K562 (cell line): Measurements from ENCODE around the gene FCRL4. TPM values are rescaled to one million over a fixed set of nuclear protein-coding genes. Genes with fewer than 3 reads are reported as not detected.

Source experiments
- ATAC-seq: fragments of 200-7000 bp; cut with Tn5 transposase; 3 replicates; pipeline ENCODE4 v1.9.1; 2020; ENCODE audit warnings: moderate library complexity
- BruUV-seq: library from RNA; stranded (reverse); fragments of 400-500 nt; replicated peaks from 2 replicates; lab custom pipeline; 2021; lab: Mats Ljungman, UMichigan
- CTCF ChIA-PET: fragments of 300-600 bp; formaldehyde crosslinking; extraction: SDS; loops from one replicate; lab custom pipeline; 2021; ENCODE audit warnings: low intra/inter-chr PET ratio; lab: Yijun Ruan, JAX
- POLR2A ChIA-PET: fragments of 300-600, 350-650 bp; sonication (Branson Sonifier 250); formaldehyde crosslinking; extraction: SDS; loops from one replicate; lab custom pipeline; 2021; ENCODE audit warnings: antibody characterized with exemption, inconsistent platforms; lab: Yijun Ruan, JAX
- DNase-seq, 4 experiments: peaks; one replicate each; pipeline versions ENCODE4 v3.0.0 to v3.0.0-alpha.2; 2011 to 2018; ENCODE audit warnings: low spot score in 3 of 4, mixed read lengths in 3 of 4; ENCODE audit errors: extremely low read depth in 1 of 4
- FAIRE-seq: peaks from 2 replicates; lab custom pipeline; 2011; peaks lifted over from hg19 to GRCh38; lab: Jason Lieb, UNC
- H2AFZ ChIP-seq: 2 replicates; pipeline ENCODE4 v1.6.0; 2011; ENCODE audit warnings: low read depth, low read length, control low read depth, inconsistent platforms
- H3K27ac ChIP-seq: fragments of 200-600 bp; 3 replicates; pipeline ENCODE4 v1.8.0; 2011; ENCODE audit warnings: low read depth, mild to moderate bottlenecking, control low read depth, inconsistent platforms, low read length, moderate library complexity, mixed read lengths; ENCODE audit errors: extremely low read depth
- H3K27me3 ChIP-seq, 2 experiments: fragments of 300-600 bp in 1 of 2; 2 replicates in 1 of 2; 3 replicates in 1 of 2; pipeline versions ENCODE4 v1.6.0 to v1.8.0; 2011; ENCODE audit warnings: inconsistent platforms in 2 of 2, low read length in 2 of 2, mild to moderate bottlenecking in 1 of 2, mixed read lengths in 1 of 2, moderate library complexity in 1 of 2; ENCODE audit not compliant: control insufficient read depth in 2 of 2, insufficient read depth in 2 of 2
- H3K36me3 ChIP-seq: fragments of 300-600 bp; 3 replicates; pipeline ENCODE4 v1.8.0; 2011; ENCODE audit warnings: mild to moderate bottlenecking, low read length, inconsistent platforms; ENCODE audit not compliant: control insufficient read depth, insufficient read depth
- H3K4me1 ChIP-seq, 2 experiments: fragments of 200-600 bp in 1 of 2; replicated peaks in 1 of 2; 2 replicates in 1 of 2; 3 replicates in 1 of 2; pipeline versions ENCODE4 v1.5.1 to v1.8.0; 2011; ENCODE audit warnings: inconsistent platforms in 2 of 2, low read length in 2 of 2, mild to moderate bottlenecking in 1 of 2, mixed read lengths in 1 of 2, moderate library complexity in 1 of 2; ENCODE audit not compliant: control insufficient read depth in 2 of 2, insufficient read depth in 2 of 2
- H3K4me2 ChIP-seq: 2 replicates; pipeline ENCODE4 v1.6.1; 2011; ENCODE audit warnings: low read length, control low read depth, inconsistent platforms, mixed read lengths; ENCODE audit not compliant: insufficient read depth
- H3K4me3 ChIP-seq: fragments of 200-600 bp; sonication (generic), shearing (Covaris generic); 2 replicates; pipeline ENCODE4 v1.5.1; 2016; ENCODE audit warnings: control low read depth, inconsistent platforms
- H3K79me2 ChIP-seq: fragments of 200-600 bp; 3 replicates; pipeline ENCODE4 v1.8.0; 2011; ENCODE audit warnings: low read length, inconsistent platforms; ENCODE audit not compliant: control insufficient read depth, insufficient read depth
- H3K9ac ChIP-seq, 2 experiments: 2 replicates each; pipeline versions ENCODE4 v1.6.0 to v1.6.1; 2011; ENCODE audit warnings: low read depth in 2 of 2, low read length in 2 of 2, control low read depth in 1 of 2, inconsistent platforms in 1 of 2, mild to moderate bottlenecking in 1 of 2, mixed read lengths in 1 of 2; ENCODE audit not compliant: insufficient read depth in 1 of 2
- H3K9me1 ChIP-seq: one replicate; pipeline ENCODE4 v1.6.0; 2011; ENCODE audit warnings: inconsistent platforms, mild to moderate bottlenecking, low read length, moderate library complexity; ENCODE audit not compliant: control insufficient read depth, insufficient read depth
- H3K9me3 ChIP-seq: replicated peaks from 2 replicates; pipeline ENCODE4 v1.5.1; 2011; ENCODE audit warnings: low read depth, low read length, inconsistent platforms; ENCODE audit not compliant: control insufficient read depth, insufficient read depth
- H4K20me1 ChIP-seq: replicated peaks from 2 replicates; pipeline ENCODE4 v1.6.1; 2011; ENCODE audit warnings: low read length, inconsistent platforms, mixed read lengths; ENCODE audit not compliant: control insufficient read depth, insufficient read depth
- FOXK2 ChIP-seq, 2 experiments: fragments of 450-650 bp; IDR thresholded peaks in 1 of 2; conservative IDR thresholded peaks in 1 of 2; 2 replicates each; pipeline ENCODE4 v1.6.1; 2016; ENCODE audit warnings: low read depth in 2 of 2, mild to moderate bottlenecking in 1 of 2
- MECOM ChIP-seq: fragments of 250-450 bp; sonication (Bioruptor Pico); IDR thresholded peaks from 2 replicates; pipeline ENCODE4 v1.8.0; 2022; ENCODE audit warnings: inconsistent platforms
- MTF1 ChIP-seq: fragments of 250-450 bp; sonication (Bioruptor Pico); IDR thresholded peaks from 2 replicates; pipeline ENCODE4 v1.9.0; 2021; ENCODE audit warnings: moderate library complexity, mild to moderate bottlenecking, inconsistent platforms, borderline replicate concordance
- MYBL2 ChIP-seq, 2 experiments: fragments of 450-650 bp in 1 of 2; sonication (generic) in 1 of 2; formaldehyde crosslinking in 1 of 2; IDR thresholded peaks; 2 replicates each; pipeline versions ENCODE4 v1.6.1 to v1.8.1; 2017 to 2022; ENCODE audit warnings: borderline replicate concordance in 1 of 2, inconsistent platforms in 1 of 2, low read depth in 1 of 2, mild to moderate bottlenecking in 1 of 2, missing genetic modification reagents in 1 of 2, moderate library complexity in 1 of 2
- POLR2AphosphoS2 ChIP-seq: IDR thresholded peaks from 2 replicates; pipeline ENCODE4 v1.6.1; 2012; ENCODE audit warnings: low read length, improper control_type of control experiment
- SP2 ChIP-seq: IDR thresholded peaks from 2 replicates; pipeline ENCODE4 v1.6.1; 2011; ENCODE audit warnings: mild to moderate bottlenecking, low read depth, low read length, moderate library complexity; ENCODE audit not compliant: poor library complexity, severe bottlenecking; ENCODE audit errors: extremely low read depth
- STAT5B ChIP-seq: fragments of 250-450 bp; sonication (Bioruptor Pico); IDR thresholded peaks from 2 replicates; pipeline ENCODE4 v1.8.0; 2021; ENCODE audit warnings: mild to moderate bottlenecking, inconsistent platforms
- ZNF764 ChIP-seq: fragments of 250-450 bp; sonication (Bioruptor Pico); IDR thresholded peaks from 2 replicates; pipeline ENCODE4 v1.4.0; 2020; ENCODE audit warnings: low read depth, mild to moderate bottlenecking, moderate library complexity
- WGBS: fragments of 100-300 bp; shearing (Covaris generic); methylation state at CpG from one replicate; pipeline ENCODE4 v1.1.6; 2016; ENCODE audit warnings: low coverage, mixed read lengths; ENCODE audit not compliant: insufficient coverage; ENCODE audit errors: missing lambda C conversion rate; 5-methylcytosine and 5-hydroxymethylcytosine counted together
- in situ Hi-C: fragments of 300-500 bp; cut with MboI; formaldehyde crosslinking; loops from 4 replicates; pipeline ENCODE4 v1.15.0; 2018; ENCODE audit warnings: inconsistent platforms, mixed read lengths
- intact Hi-C: fragments of 100-400 bp; cut with micrococcal nuclease; formaldehyde crosslinking; loops from 2 replicates; pipeline ENCODE4 v1.14.2; 2022
- polyA plus RNA-seq, 8 experiments: library from polyadenylated mRNA; depleted of rRNA in 4 of 8; stranded (reverse) in 5 of 8; unstranded in 3 of 8; fragments of >200 nt; fragmentation: Nextera tagmentation in 2 of 8; fragmentation: Illumina TruSeq in 1 of 8; extraction: Ambion mirVana in 2 of 8; extraction: Trizol in 1 of 8; gene quantifications; 2 replicates each; pipeline versions ENCODE4 v1.2.1 to v1.2.3, GENCODE V29; 2011 to 2014; ENCODE audit warnings: inconsistent platforms in 1 of 8, missing spikeins in 1 of 8
- total RNA-seq, 7 experiments: library from RNA; depleted of rRNA in 6 of 7; stranded (reverse); fragments of >200 nt in 6 of 7; fragmentation: Illumina TruSeq in 2 of 7; extraction: Trizol in 2 of 7; gene quantifications; 2 replicates each; pipeline versions ENCODE4 v1.2.1 to v1.2.3, GENCODE V29; 2011 to 2021; ENCODE audit warnings: low replicate concordance in 1 of 7

FCRL4 gene
- total and polyA plus RNA-seq, 9 of the 15 experiments (the other 6 are each of a cell fraction or from before 2014, with no cell fraction given): not detected

DNA sequence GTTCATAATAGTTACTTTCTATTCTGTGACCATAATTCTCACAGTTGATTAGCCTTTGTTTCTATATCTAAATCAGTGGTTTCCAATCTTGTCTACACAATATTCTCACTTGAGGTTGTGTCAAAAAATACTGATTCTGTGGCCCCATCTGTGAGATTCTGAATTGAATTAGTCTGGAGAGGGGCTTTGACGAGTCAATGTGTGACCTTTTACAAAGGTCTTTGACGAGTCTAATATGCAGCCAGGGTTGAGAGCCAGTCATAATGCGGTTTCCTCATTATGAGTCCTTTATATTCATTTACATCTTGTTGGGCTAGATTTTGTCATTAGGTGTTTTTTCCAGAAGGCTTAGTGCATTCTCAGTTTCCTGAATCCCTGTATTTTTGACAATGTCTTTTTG lies 65.3 kb downstream of the FCRL4 start:
- Histone ChIP-seq H3K9me3 (no peaks in the 10 kb centered on the region), H3K79me2 (no peaks in the 10 kb centered on the region), H3K27me3 (peaks cover 0 to 10% of the 10 kb centered on the region in 2 experiments; a peak in 2 of 5 replicates), H3K4me3 (no peak overlapping the region), H3K36me3 (no peaks in the 10 kb centered on the region), H3K4me2 (no peak overlapping the region), H3K4me1 (no peaks in the 10 kb centered on the region), H3K9ac (no peak overlapping the region), H2AFZ (no peak overlapping the region), H4K20me1 (no peaks in the 10 kb centered on the region), H3K9me1 (no peaks in the 10 kb centered on the region), H3K27ac (no peak overlapping the region)
- no peak for TF ChIP-seq MECOM (CRISPR knock-in tag)
- FAIRE-seq (no peak), ATAC-seq (no peak), DNase-seq (no peak)
- in situ Hi-C loops (no loop called here), intact Hi-C loops (no loop called here)
- POLR2A ChIA-PET: no interaction called here
- CTCF ChIA-PET: no interaction called here
- BruUV-seq: no TSS peak
- 0% methylated on average over 3 of the region's 3 CpGs for WGBS

DNA sequence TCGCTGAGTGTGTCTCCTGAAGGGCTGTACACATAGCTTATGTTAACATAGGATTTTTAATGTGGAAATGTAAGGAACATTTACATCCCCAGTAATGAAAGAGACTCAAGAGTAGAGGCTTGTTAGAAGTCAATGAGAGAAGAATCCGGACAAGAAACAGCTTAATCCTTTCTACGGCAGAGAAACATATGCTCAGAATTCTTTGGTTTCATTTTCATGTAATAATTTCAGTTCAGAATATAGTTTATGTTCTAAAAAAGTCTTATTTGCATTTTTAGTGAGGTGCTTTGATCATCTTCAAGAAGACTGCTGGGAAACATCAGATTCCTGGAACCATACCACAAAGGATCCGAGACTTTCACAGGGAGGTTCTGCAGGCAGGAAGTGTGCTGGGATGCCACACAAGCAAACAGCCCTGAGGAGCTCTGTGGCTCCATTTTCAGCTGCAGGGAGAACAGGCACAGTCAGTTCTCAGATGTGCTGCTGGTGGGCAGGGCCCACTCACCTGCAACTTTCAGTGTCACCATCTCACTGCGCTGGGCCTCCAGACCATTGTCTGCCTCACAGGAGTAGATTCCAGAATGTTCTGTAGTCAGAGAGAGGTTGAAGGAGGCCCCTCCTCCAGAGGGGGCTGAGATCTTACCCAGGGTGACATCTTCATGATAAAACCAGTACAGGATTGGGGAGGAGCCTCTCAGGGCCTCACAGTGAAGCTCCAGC lies 74.0 kb downstream of the FCRL4 start:
- DNase-seq: no peak
- ATAC-seq: no peak
- Histone ChIP-seq H2AFZ (no peak overlapping the region), H3K9me3 (no peaks in the 10 kb centered on the region), H3K4me2 (no peak overlapping the region), H3K9me1 (no peaks in the 10 kb centered on the region), H3K79me2 (no peaks in the 10 kb centered on the region), H3K36me3 (no peaks in the 10 kb centered on the region), H3K4me1 (peaks cover 0 to 5% of the 10 kb centered on the region in 2 experiments; a peak in 1 of 5 replicates), H4K20me1 (0 out of 2 replicates have a peak, but pooled peaks cover 4% of the 10 kb centered on the region)
- no peak for FAIRE-seq
- no TSS peak for BruUV-seq
- in situ Hi-C loops: no loop called here
- intact Hi-C loops: no loop called here
- 5% methylated on average over 5 of the region's 5 CpGs for whole genome bisulfite sequencing
- ChIA-PET POLR2A (interaction anchor here (0.5 kb wide), 1 partner anchor 783 kb away, joined by 3 read pairs; the partner anchor contains the start of gene MRPL24), CTCF (no interaction called here)
- TF ChIP-seq ZNF764 (CRISPR knock-in tag) (no peak), SP2 (no peak), STAT5B (no peak), MYBL2 (IDR thresholded peaks at IDR 0.05; ENCODE audit: low read depth) (no peak), MYBL2 (CRISPR knock-in tag; IDR thresholded peaks at IDR 0.05; ENCODE audit: borderline replicate concordance) (no peak), MTF1 (no peak), POLR2AphosphoS2 (no peak), FOXK2 (conservative IDR thresholded peaks at IDR 0.05 in 1 of 2, IDR thresholded peaks at IDR 0.05 in 1 of 2; ENCODE audit: low read depth in 2 of 2) (no peak)
- TF ChIP-seq, all 486 proteins: peak for 0
- H3K9ac ChIP-seq: no peak overlapping the region
- peaks cover 28% of the 10 kb centered on the region in 2 experiments for H3K27me3 ChIP-seq
- H3K27ac ChIP-seq: no peak overlapping the region
- H3K4me3 ChIP-seq: no peak overlapping the region
